Medulla oblongata (tissue), 1 donor: ENCODE results near the gene ZNF862.
"Not testable (repeated sequence)": the region's sequence is repeated elsewhere in the genome, so short reads cannot be mapped to it uniquely, and the experiment has no call there.

Experiments
- DNase-seq: peaks from one replicate; pipeline ENCODE4 v3.0.0-alpha.2; 2015; ENCODE audit errors: extremely low spot score

ZNF862 gene

GRCh38 chr7:149824748-149825566 lies 13.2 kb upstream of the ZNF862 start:
- no peak for DNase-seq

GRCh38 chr7:149825567-149826343 lies 12.4 kb upstream of the ZNF862 start:
- DNase-seq, result no peak

- DNase-seq, result no peak
Observed at GRCh38 chr7:149826344-149827088, 11.7 kb upstream of the ZNF862 start.

- no peak for DNase-seq
Observed at GRCh38 chr7:149827089-149827981, 10.8 kb upstream of the ZNF862 start.

- DNase-seq, result no peak
Observed at GRCh38 chr7:149828357-149829309, 9.5 kb upstream of the ZNF862 start.

- not testable (repeated sequence) for DNase-seq
Observed at GRCh38 chr7:149830527-149830926, 7.6 kb upstream of the ZNF862 start.

GRCh38 chr7:149830997-149831740 lies 7.0 kb upstream of the ZNF862 start:
- DNase-seq, result no peak

- no peak for DNase-seq
Observed at GRCh38 chr7:149831741-149832219, 6.4 kb upstream of the ZNF862 start.

- no peak for DNase-seq
Observed at GRCh38 chr7:149832332-149833041, 5.7 kb upstream of the ZNF862 start.

GRCh38 chr7:149833495-149834130 lies 4.6 kb upstream of the ZNF862 start:
- no peak for DNase-seq

- DNase-seq, result no peak
Observed at GRCh38 chr7:149834601-149835000, 3.6 kb upstream of the ZNF862 start.

- DNase-seq, result no peak
Observed at GRCh38 chr7:149836434-149836833, 1.7 kb upstream of the ZNF862 start.

- no peak for DNase-seq
Observed at GRCh38 chr7:149837564-149838223, 481 bp upstream of the ZNF862 start.

GRCh38 chr7:149838992-149839408 lies 825 bp downstream of the ZNF862 start:
- DNase-seq, result peak; percentile 22

GRCh38 chr7:149839933-149840332 lies 1.8 kb downstream of the ZNF862 start:
- no peak for DNase-seq

- no peak for DNase-seq
Observed at GRCh38 chr7:149843566-149843965, 5.4 kb downstream of the ZNF862 start.

- DNase-seq, result no peak
Observed at GRCh38 chr7:149844445-149844844, 6.3 kb downstream of the ZNF862 start.
